K562 (cell line): ENCODE measurements around the gene ZNF69. TPM values are rescaled to one million over a fixed set of nuclear protein-coding genes. Genes with fewer than 3 reads are reported as not detected.

Source experiments
- ARID2 ChIP-seq: fragments of 450-650 bp; IDR thresholded peaks from 2 replicates; pipeline ENCODE4 v1.6.1; 2017; ENCODE audit warnings: antibody characterized with exemption, mild to moderate bottlenecking
- CHAMP1 ChIP-seq: fragments of 450-650 bp; IDR thresholded peaks from 2 replicates; pipeline ENCODE4 v1.6.1; 2016; ENCODE audit warnings: mild to moderate bottlenecking
- CHD2 ChIP-seq: IDR thresholded peaks from 2 replicates; pipeline ENCODE4 v1.6.1; 2011; ENCODE audit warnings: low read depth, low read length
- DPF2 ChIP-seq: fragments of 450-650 bp; IDR thresholded peaks from 2 replicates; pipeline ENCODE4 v1.6.1; 2016
- GABPA ChIP-seq: fragments of 200-800 bp; sonication (Bioruptor generic); conservative IDR thresholded peaks from 2 replicates; pipeline ENCODE4 v1.6.1; 2016; ENCODE audit warnings: low read depth, missing genetic modification characterization, missing compliant biosample characterization
- GATA2 ChIP-seq: sonication (generic); formaldehyde crosslinking; IDR thresholded peaks from 2 replicates; pipeline ENCODE4 v1.4.0; 2020; ENCODE audit warnings: mild to moderate bottlenecking, missing genetic modification reagents
- GATAD2A ChIP-seq: fragments of 450-650 bp; IDR thresholded peaks from 2 replicates; pipeline ENCODE4 v1.6.1; 2017
- HMG20B ChIP-seq: fragments of 250-450 bp; sonication (Bioruptor Pico); IDR thresholded peaks from 2 replicates; pipeline ENCODE4 v1.5.0; 2021; ENCODE audit warnings: mild to moderate bottlenecking
- NCOR1 ChIP-seq: fragments of 450-650 bp; IDR thresholded peaks from 2 replicates; pipeline ENCODE4 v1.6.1; 2016; ENCODE audit warnings: mild to moderate bottlenecking, moderate library complexity
- RBM25 ChIP-seq: fragments of 200-400 bp; formaldehyde crosslinking; IDR thresholded peaks from 2 replicates; pipeline ENCODE4 v1.6.1; 2018; ENCODE audit warnings: low read length, low read depth, moderate library complexity; ENCODE audit not compliant: severe bottlenecking
- RREB1 ChIP-seq: fragments of 250-450 bp; sonication (Bioruptor Pico); IDR thresholded peaks from 2 replicates; pipeline ENCODE4 v1.4.0; 2020
- SOX6 ChIP-seq: fragments of 450-650 bp; IDR thresholded peaks from 2 replicates; pipeline ENCODE4 v1.6.1; 2014; ENCODE audit warnings: mild to moderate bottlenecking
- TRIM28 ChIP-seq: fragments of 450-650 bp; IDR thresholded peaks from 2 replicates; pipeline ENCODE4 v1.6.1; 2017
- ZBTB17 ChIP-seq: fragments of 450-650 bp; formaldehyde crosslinking; IDR thresholded peaks from 2 replicates; pipeline ENCODE4 v1.4.0; 2020; ENCODE audit warnings: mild to moderate bottlenecking
- ZBTB26 ChIP-seq: fragments of 450-650 bp; formaldehyde crosslinking; IDR thresholded peaks from 2 replicates; pipeline ENCODE4 v1.4.0; 2022; ENCODE audit warnings: missing genetic modification characterization
- ZNF57 ChIP-seq: fragments of 450-650 bp; formaldehyde crosslinking; IDR thresholded peaks from 2 replicates; pipeline ENCODE4 v1.4.0; 2020; ENCODE audit warnings: mild to moderate bottlenecking, moderate library complexity
- ZNF830 ChIP-seq: fragments of 250-450 bp; sonication (Bioruptor Pico); IDR thresholded peaks from 2 replicates; pipeline ENCODE4 v1.5.0; 2021; ENCODE audit warnings: mild to moderate bottlenecking
- polyA plus RNA-seq, 8 experiments: library from polyadenylated mRNA; depleted of rRNA in 4 of 8; stranded (reverse) in 5 of 8; unstranded in 3 of 8; fragments of >200 nt; fragmentation: Nextera tagmentation in 2 of 8; fragmentation: Illumina TruSeq in 1 of 8; extraction: Ambion mirVana in 2 of 8; extraction: Trizol in 1 of 8; gene quantifications; 2 replicates each; pipeline versions ENCODE4 v1.2.1 to v1.2.3, GENCODE V29; 2011 to 2014; ENCODE audit warnings: inconsistent platforms in 1 of 8, missing spikeins in 1 of 8
- total RNA-seq, 7 experiments: library from RNA; depleted of rRNA in 6 of 7; stranded (reverse); fragments of >200 nt in 6 of 7; fragmentation: Illumina TruSeq in 2 of 7; extraction: Trizol in 2 of 7; gene quantifications; 2 replicates each; pipeline versions ENCODE4 v1.2.1 to v1.2.3, GENCODE V29; 2011 to 2021; ENCODE audit warnings: low replicate concordance in 1 of 7
- TF ChIP-seq, protein P1 (sequence below), 2 experiments: fragments of 450-650 bp; IDR thresholded peaks; 2 replicates each; pipeline ENCODE4 v1.6.1; 2016
- TF ChIP-seq, protein P2 (sequence below), 3 experiments: fragments of 200-800 bp in 1 of 3; sonication (Bioruptor generic) in 1 of 3; sonication (generic) in 1 of 3; formaldehyde crosslinking in 1 of 3; IDR thresholded peaks; 2 replicates each; pipeline versions ENCODE4 v1.6.1 to v1.8.0; 2016 to 2022; ENCODE audit warnings: mild to moderate bottlenecking in 2 of 3, missing compliant biosample characterization in 2 of 3, missing genetic modification characterization in 2 of 3, missing genetic modification reagents in 1 of 3

Gene ZNF69
- total and polyA plus RNA-seq, 9 of the 15 experiments (the other 6 are each of a cell fraction or from before 2014, with no cell fraction given): 2.3 to 5.4 (median 3.6) TPM

DNA sequence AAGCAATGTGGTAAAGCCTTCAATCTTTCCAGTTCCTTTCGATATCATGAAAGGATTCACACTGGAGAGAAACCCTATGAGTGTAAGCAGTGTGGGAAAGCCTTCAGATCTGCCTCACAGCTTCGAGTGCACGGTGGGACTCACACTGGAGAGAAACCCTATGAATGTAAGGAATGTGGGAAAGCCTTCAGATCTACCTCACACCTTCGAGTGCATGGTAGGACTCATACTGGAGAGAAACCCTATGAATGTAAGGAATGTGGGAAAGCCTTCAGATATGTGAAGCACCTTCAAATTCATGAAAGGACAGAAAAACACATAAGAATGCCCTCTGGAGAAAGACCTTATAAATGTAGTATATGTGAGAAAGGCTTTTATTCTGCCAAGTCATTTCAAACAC is 61.6 kb downstream of the ZNF69 start (continued):
- TF ChIP-seq, protein P1, sequence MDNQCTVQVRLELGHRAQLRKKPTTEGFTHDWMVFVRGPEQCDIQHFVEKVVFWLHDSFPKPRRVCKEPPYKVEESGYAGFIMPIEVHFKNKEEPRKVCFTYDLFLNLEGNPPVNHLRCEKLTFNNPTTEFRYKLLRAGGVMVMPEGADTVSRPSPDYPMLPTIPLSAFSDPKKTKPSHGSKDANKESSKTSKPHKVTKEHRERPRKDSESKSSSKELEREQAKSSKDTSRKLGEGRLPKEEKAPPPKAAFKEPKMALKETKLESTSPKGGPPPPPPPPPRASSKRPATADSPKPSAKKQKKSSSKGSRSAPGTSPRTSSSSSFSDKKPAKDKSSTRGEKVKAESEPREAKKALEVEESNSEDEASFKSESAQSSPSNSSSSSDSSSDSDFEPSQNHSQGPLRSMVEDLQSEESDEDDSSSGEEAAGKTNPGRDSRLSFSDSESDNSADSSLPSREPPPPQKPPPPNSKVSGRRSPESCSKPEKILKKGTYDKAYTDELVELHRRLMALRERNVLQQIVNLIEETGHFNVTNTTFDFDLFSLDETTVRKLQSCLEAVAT (IDR thresholded peaks at IDR 0.05): no peak
- TF ChIP-seq GATA2 (CRISPR knock-in tag) (no peak), TRIM28 (peak; percentile 96), DPF2 (no peak), RREB1 (CRISPR knock-in tag) (no peak), RBM25 (peak; percentile 42), ZNF57 (no peak), ZBTB26 (CRISPR knock-in tag) (no peak), CHD2 (no peak), NCOR1 (no peak), ARID2 (no peak), GATAD2A (no peak), HMG20B (CRISPR knock-in tag) (no peak), SOX6 (peak; percentile 18; the same call in 1 of the 2 replicates), ZNF830 (CRISPR knock-in tag) (no peak), GABPA (tag) (no peak), ZBTB17 (CRISPR knock-in tag) (no peak), CHAMP1 (no peak)
- TF ChIP-seq, protein P2, sequence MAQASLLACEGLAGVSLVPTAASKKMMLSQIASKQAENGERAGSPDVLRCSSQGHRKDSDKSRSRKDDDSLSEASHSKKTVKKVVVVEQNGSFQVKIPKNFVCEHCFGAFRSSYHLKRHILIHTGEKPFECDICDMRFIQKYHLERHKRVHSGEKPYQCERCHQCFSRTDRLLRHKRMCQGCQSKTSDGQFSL (CRISPR knock-in tag; IDR thresholded peaks at IDR 0.05): no peak
- TF ChIP-seq, protein P2 (tag; IDR thresholded peaks at IDR 0.05): no peak
